Ishikawa (cell line): ENCODE measurements around the gene IGFBP2.

Experiments used
- CEBPB ChIP-seq: IDR thresholded peaks from 2 replicates; pipeline ENCODE4 v1.6.1; 2012
- EP300 ChIP-seq: IDR thresholded peaks from 2 replicates; pipeline ENCODE4 v1.6.1; 2012; ENCODE audit warnings: borderline replicate concordance
- FOXM1 ChIP-seq: IDR thresholded peaks from 2 replicates; pipeline ENCODE4 v1.6.1; 2012; ENCODE audit warnings: low read depth, borderline replicate concordance
- MAX ChIP-seq: IDR thresholded peaks from 2 replicates; pipeline ENCODE4 v1.6.1; 2012
- NFIC ChIP-seq: IDR thresholded peaks from 2 replicates; pipeline ENCODE4 v1.6.1; 2012
- RAD21 ChIP-seq: IDR thresholded peaks from 2 replicates; pipeline ENCODE4 v1.6.1; 2012; ENCODE audit warnings: low read depth
- REST ChIP-seq: IDR thresholded peaks from 2 replicates; pipeline ENCODE4 v1.6.1; 2012; ENCODE audit warnings: low read depth, mild to moderate bottlenecking
- TCF12 ChIP-seq: IDR thresholded peaks from 2 replicates; pipeline ENCODE4 v1.6.1; 2012; ENCODE audit warnings: low read depth
- TEAD4 ChIP-seq: IDR thresholded peaks from 2 replicates; pipeline ENCODE4 v1.6.1; 2012
- USF1 ChIP-seq: IDR thresholded peaks from 2 replicates; pipeline ENCODE4 v1.6.1; 2012
- YY1 ChIP-seq: IDR thresholded peaks from 2 replicates; pipeline ENCODE4 v1.6.1; 2012; ENCODE audit warnings: low read depth
- ZBTB7A ChIP-seq: IDR thresholded peaks from 2 replicates; pipeline ENCODE4 v1.6.1; 2012; ENCODE audit warnings: low read depth

- TF ChIP-seq YY1: no peak
- peak; percentile 72 for TF ChIP-seq NFIC
- TF ChIP-seq EP300: no peak; the same call in 1 of the 2 replicates
- no peak for TF ChIP-seq USF1
- TF ChIP-seq REST: no peak
- no peak for TF ChIP-seq RAD21
- 0 out of 2 replicates have a peak, but pooled peaks have one; percentile 23 for TF ChIP-seq MAX
- no peak for TF ChIP-seq CEBPB
- TF ChIP-seq TCF12: no peak
- TF ChIP-seq ZBTB7A: no peak
- 0 out of 2 replicates have a peak, but pooled peaks have one; percentile 25 for TF ChIP-seq TEAD4
- no peak for TF ChIP-seq FOXM1
Observed at GRCh38 chr2:216596236-216596979, 36.8 kb upstream of the IGFBP2 start.
